ENCODE data around the gene ITCH.
A peak's percentile ranks its signal among the peaks of the same experiment; 100 is the strongest.
"Not testable (repeated sequence)": the region's sequence is repeated elsewhere in the genome, so short reads cannot be mapped to it uniquely, and the experiment has no call there.

ITCH gene

GRCh38 chr20:34332262-34332920, 30.7 kb upstream of the ITCH start:
- H3K27ac ChIP-seq = no peak overlapping the region
- no peak for DNase-seq (ENCODE audit: low spot score)
- TF ChIP-seq CTCF (conservative IDR thresholded peaks at IDR 0.05; ENCODE audit: low read depth) = no peak
- ChIA-PET CTCF (interaction anchor here (0.5 to 5.7 kb wide), 4 partner anchors 10 to 420 kb away, joined by 3 to 38 read pairs (median 3); no protein-coding TSS in a partner anchor), POLR2A (ENCODE audit: low non-redundant PET) (interaction anchor here (0.5 kb wide), 1 partner anchor 16 kb away, joined by 3 read pairs; no protein-coding TSS in a partner anchor)

GRCh38 chr20:34333786-34334185, 29.3 kb upstream of the ITCH start:
- ChIA-PET CTCF (interaction anchor here (0.6 to 5.7 kb wide), 2 partner anchors 21 to 1169 kb away, joined by 3 to 38 read pairs; no protein-coding TSS in a partner anchor), POLR2A (ENCODE audit: low non-redundant PET) (no interaction called here)
- TF ChIP-seq CTCF (conservative IDR thresholded peaks at IDR 0.05; ENCODE audit: low read depth) = no peak
- H3K27ac ChIP-seq = peak overlapping the region; percentile 91
- DNase-seq (ENCODE audit: low spot score) = no peak

- H3K27ac ChIP-seq = peak overlapping the region; percentile 91
- no peak for TF ChIP-seq CTCF (conservative IDR thresholded peaks at IDR 0.05; ENCODE audit: low read depth)
- ChIA-PET CTCF (interaction anchor here (0.6 to 5.7 kb wide), 4 partner anchors 22 to 1168 kb away, joined by 3 to 38 read pairs (median 4); no protein-coding TSS in a partner anchor), POLR2A (ENCODE audit: low non-redundant PET) (interaction anchor here (0.8 kb wide), 1 partner anchor 20 kb away, joined by 4 read pairs; no protein-coding TSS in a partner anchor)
- peak; percentile 60 for DNase-seq (ENCODE audit: low spot score)
Measured at GRCh38 chr20:34334654-34335407, 28.2 kb upstream of the ITCH start.

GRCh38 chr20:34337544-34337943, 25.5 kb upstream of the ITCH start:
- no peak for TF ChIP-seq CTCF (conservative IDR thresholded peaks at IDR 0.05; ENCODE audit: low read depth)
- no peak overlapping the region; the same call in 1 of the 2 replicates for H3K27ac ChIP-seq
- DNase-seq (ENCODE audit: low spot score) = no peak
- ChIA-PET CTCF (interaction anchor here (0.6 to 5.7 kb wide), 2 partner anchors 25 to 28 kb away, joined by 3 to 38 read pairs; no protein-coding TSS in a partner anchor), POLR2A (ENCODE audit: low non-redundant PET) (no interaction called here)

- TF ChIP-seq CTCF (conservative IDR thresholded peaks at IDR 0.05; ENCODE audit: low read depth) = no peak
- ChIA-PET POLR2A (ENCODE audit: low non-redundant PET) (no interaction called here), CTCF (interaction anchor here (1.2 to 5.7 kb wide), 2 partner anchors 25 to 26 kb away, joined by 4 to 38 read pairs; no protein-coding TSS in a partner anchor)
- peak overlapping the region; percentile 4; the same call in 1 of the 2 replicates for H3K27ac ChIP-seq
- no peak for DNase-seq (ENCODE audit: low spot score)
Measured at GRCh38 chr20:34337982-34338726, 24.9 kb upstream of the ITCH start.

- POLR2A ChIA-PET (ENCODE audit: low non-redundant PET); DNase-seq (ENCODE audit: low spot score): not testable (repeated sequence)
- CTCF ChIA-PET = interaction anchor here (0.9 kb wide), 1 partner anchor 26 kb away, joined by 3 read pairs; no protein-coding TSS in a partner anchor
- H3K27ac ChIP-seq = peak overlapping the region; percentile 48
Measured at GRCh38 chr20:34340726-34341125, 22.3 kb upstream of the ITCH start.

- DNase-seq (ENCODE audit: low spot score); POLR2A ChIA-PET (ENCODE audit: low non-redundant PET): not testable (repeated sequence)
- H3K27ac ChIP-seq = peak overlapping the region; percentile 48; the same call in 1 of the 2 replicates
- CTCF ChIA-PET = interaction anchor here (0.8 to 0.9 kb wide), 2 partner anchors 26 to 279 kb away, joined by 3 to 6 read pairs; no protein-coding TSS in a partner anchor
Measured at GRCh38 chr20:34341199-34341598, 21.9 kb upstream of the ITCH start.

Data from RWPE1 (cell line).